Measurements from ENCODE around the gene OBP2A. TPM values are rescaled to one million over a fixed set of nuclear protein-coding genes. Genes with fewer than 3 reads are reported as not detected.
A peak's percentile ranks its signal among the peaks of the same experiment; 100 is the strongest.

The OBP2A gene
- total RNA-seq, 4 donors from 2014 or later, result not detected

DNA sequence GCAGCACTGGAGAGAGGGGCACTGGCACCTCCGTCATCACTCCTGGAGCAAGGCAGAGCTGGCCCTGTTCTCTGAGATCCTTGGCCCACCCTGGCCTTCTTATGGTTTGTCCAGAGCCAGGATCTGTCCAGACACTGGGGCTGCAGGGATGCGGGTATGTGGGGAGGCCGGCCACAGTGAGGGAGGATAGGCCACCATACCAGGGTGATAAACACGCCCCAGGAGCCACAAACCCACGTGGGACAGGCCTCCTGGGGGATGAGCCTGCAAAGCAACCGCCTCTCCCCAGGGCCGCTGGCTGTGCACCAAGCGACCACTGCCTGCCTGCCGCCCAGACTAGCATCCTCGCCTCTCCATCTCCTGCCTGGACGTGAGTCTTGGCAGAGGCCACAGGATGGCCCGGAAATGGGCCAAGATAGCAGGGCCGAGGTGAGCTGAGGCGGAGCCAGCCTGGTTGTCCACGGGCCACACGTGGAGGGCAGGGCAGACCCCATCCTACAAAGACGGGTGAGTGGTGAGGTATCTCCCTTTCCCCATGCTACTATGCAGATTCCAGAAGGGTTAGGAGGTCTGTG, 4.5 kb downstream of the OBP2A start:
- H3K9me3 ChIP-seq, result no peaks in the 10 kb centered on the region
- H3K4me3 ChIP-seq, result no peak overlapping the region
- TF ChIP-seq, protein P1, sequence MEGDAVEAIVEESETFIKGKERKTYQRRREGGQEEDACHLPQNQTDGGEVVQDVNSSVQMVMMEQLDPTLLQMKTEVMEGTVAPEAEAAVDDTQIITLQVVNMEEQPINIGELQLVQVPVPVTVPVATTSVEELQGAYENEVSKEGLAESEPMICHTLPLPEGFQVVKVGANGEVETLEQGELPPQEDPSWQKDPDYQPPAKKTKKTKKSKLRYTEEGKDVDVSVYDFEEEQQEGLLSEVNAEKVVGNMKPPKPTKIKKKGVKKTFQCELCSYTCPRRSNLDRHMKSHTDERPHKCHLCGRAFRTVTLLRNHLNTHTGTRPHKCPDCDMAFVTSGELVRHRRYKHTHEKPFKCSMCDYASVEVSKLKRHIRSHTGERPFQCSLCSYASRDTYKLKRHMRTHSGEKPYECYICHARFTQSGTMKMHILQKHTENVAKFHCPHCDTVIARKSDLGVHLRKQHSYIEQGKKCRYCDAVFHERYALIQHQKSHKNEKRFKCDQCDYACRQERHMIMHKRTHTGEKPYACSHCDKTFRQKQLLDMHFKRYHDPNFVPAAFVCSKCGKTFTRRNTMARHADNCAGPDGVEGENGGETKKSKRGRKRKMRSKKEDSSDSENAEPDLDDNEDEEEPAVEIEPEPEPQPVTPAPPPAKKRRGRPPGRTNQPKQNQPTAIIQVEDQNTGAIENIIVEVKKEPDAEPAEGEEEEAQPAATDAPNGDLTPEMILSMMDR (IDR thresholded peaks at IDR 0.05), result no peak
- no peaks in the 10 kb centered on the region for H3K36me3 ChIP-seq
- H3K4me1 ChIP-seq, result no peaks in the 10 kb centered on the region
- no peak overlapping the region for H3K27ac ChIP-seq
- no peak for DNase-seq
- H3K27me3 ChIP-seq, result no peaks in the 10 kb centered on the region

DNA sequence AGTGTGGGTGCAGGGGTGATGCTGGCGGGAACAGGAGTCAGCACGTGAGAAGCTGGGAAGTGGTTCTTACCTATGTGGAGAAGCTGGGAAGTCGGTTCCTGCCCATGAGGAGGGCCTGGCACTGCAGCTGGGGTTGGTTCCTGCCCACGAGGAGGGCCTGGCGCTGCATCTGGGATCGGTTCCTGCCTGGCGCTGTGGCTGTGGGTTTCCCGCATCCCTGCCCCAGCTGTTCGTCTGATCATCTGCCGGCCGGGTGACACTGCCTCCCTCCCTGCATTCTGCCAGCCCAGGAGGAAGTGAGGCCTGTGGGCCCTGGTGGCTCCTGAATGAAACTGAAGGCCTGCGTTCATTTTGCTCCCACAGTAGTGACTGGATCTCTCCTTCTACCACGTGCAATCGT, 5.1 kb downstream of the OBP2A start:
- DNase-seq, result no peak
- no peak overlapping the region for H3K27ac ChIP-seq
- no peak for TF ChIP-seq POLR2A (IDR thresholded peaks at IDR 0.05)
- TF ChIP-seq, protein P1 (IDR thresholded peaks at IDR 0.05), result no peak
- no peaks in the 10 kb centered on the region for H3K4me1 ChIP-seq
- no peaks in the 10 kb centered on the region for H3K27me3 ChIP-seq
- H3K36me3 ChIP-seq, result no peaks in the 10 kb centered on the region
- H3K4me3 ChIP-seq, result no peak overlapping the region
- H3K9me3 ChIP-seq, result no peaks in the 10 kb centered on the region

DNA sequence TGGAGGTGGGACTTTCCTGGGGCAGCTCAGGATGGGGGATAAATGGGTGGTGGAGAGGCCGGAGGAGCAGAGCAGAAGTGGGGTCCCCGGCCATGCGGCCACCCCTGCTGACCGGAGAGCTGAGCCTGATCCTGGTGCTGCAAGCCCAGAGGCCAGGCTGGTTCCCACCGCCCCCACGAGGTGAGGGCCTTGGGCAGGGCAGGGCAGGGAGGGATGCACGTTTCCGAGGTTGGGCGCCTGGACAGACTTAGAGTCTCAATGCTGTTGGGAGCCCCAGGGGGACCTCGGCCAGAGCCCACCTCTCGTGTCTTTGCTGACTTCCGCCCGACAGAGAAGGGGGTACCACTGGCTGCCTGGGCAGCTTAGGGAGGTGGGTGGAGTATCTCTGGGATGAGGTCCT, 5.5 kb downstream of the OBP2A start:
- no peak for TF ChIP-seq POLR2A (IDR thresholded peaks at IDR 0.05)
- TF ChIP-seq, protein P1 (IDR thresholded peaks at IDR 0.05), result no peak
- Histone ChIP-seq H3K4me3 (no peak overlapping the region), H3K36me3 (no peaks in the 10 kb centered on the region), H3K4me1 (no peaks in the 10 kb centered on the region), H3K9me3 (no peaks in the 10 kb centered on the region), H3K27me3 (no peaks in the 10 kb centered on the region), H3K27ac (no peak overlapping the region)
- no peak for DNase-seq

DNA sequence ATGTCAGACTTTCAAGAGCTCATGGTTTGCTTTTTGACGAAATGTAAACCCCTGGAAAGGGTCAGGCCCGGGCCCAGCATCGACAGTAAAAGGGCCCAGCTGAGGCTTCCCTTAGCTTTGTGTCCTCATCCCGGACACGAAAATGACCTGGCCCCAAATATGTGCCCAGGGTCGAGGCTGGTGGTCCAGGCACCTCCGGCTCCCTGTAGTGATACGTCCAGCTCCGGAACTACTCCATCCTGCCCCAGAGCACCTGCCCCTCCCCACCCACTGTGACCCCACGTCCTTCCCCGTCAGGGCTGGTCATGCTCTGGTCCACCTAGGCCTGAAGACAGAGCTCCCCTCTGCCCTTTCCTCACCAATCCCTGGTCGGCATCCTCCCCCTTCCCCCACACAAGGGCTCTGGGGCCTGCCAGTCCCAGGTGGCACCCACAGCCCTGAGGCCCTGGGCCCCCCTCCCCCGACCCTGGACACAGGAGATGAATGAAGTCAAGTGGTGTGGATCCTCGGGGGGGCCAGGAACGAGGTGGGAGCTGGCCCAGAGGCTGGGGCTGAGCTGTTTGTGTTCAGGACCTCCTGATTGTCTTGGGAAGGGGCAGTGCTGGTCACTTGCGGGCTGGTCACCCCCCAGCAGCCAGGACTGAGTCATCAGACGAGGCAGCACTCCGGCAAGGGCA, 6.2 kb downstream of the OBP2A start:
- no peaks in the 10 kb centered on the region for H3K27me3 ChIP-seq

DNA sequence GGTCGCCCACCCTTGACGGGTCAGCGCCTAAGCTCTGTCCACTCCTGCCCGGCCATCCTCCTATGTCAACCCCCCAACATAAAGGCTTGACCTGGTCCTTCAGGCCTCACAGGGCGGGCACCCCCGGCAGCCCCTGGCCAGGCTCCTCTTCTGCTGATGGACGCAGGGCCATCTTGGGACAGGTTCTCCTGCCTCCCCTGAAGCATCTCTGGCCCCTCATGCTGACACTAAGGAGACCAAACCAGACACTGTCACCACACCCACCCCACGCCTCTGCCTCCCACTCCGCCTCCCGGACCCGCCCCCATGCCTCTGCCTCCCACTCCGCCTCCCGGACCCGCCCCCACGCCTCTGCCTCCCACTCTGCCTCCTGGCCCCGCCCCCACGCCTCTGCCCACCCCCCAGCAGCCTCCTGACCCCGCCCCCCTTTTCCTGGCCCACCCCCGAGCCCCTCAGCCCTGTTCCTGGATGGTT, 6.8 kb downstream of the OBP2A start:
- H3K4me3 ChIP-seq, result no peak overlapping the region
- no peak overlapping the region for H3K27ac ChIP-seq
- peak in 1 of 3 donors; percentile 35 for DNase-seq
- TF ChIP-seq POLR2A (IDR thresholded peaks at IDR 0.05), result no peak
- TF ChIP-seq, protein P1 (IDR thresholded peaks at IDR 0.05), result no peak
- H3K36me3 ChIP-seq, result no peaks in the 10 kb centered on the region
- H3K4me1 ChIP-seq, result no peaks in the 10 kb centered on the region
- H3K9me3 ChIP-seq, result no peaks in the 10 kb centered on the region
- no peaks in the 10 kb centered on the region for H3K27me3 ChIP-seq

More for the DNA sequence above, 6.2 kb downstream of the OBP2A start:
- Histone ChIP-seq H3K36me3 (no peaks in the 10 kb centered on the region), H3K9me3 (no peaks in the 10 kb centered on the region), H3K27ac (no peak overlapping the region), H3K4me1 (no peaks in the 10 kb centered on the region), H3K4me3 (no peak overlapping the region)
- DNase-seq, result peak in 1 of 3 donors; percentile 31
- TF ChIP-seq POLR2A (IDR thresholded peaks at IDR 0.05), result no peak
- TF ChIP-seq, protein P1 (IDR thresholded peaks at IDR 0.05), result no peak

Data from Peyer's patch (tissue), 4 donors.